Neural cell (in vitro differentiated cells): ENCODE results near the gene MID1. TPM values are rescaled to one million over a fixed set of nuclear protein-coding genes. Genes with fewer than 3 reads are reported as not detected.

Experiments
- H2AFZ ChIP-seq: fragments of 200-600, 300-800 bp; sonication (generic), shearing (Covaris generic); 2 replicates; pipeline ENCODE4 v1.6.0; 2014; ENCODE audit warnings: low read depth, mild to moderate bottlenecking, antibody characterized with exemption, low read length, moderate library complexity
- H3F3A ChIP-seq: fragments of 200-600 bp; shearing (Covaris generic); 2 replicates; pipeline ENCODE4 v1.6.1; 2016; ENCODE audit warnings: mild to moderate bottlenecking, moderate library complexity, mixed read lengths, antibody characterized with exemption, low read length; ENCODE audit not compliant: insufficient read depth, poor library complexity, severe bottlenecking
- H3K27ac ChIP-seq: fragments of 200-600, 300-800 bp; sonication (generic), shearing (Covaris generic); 2 replicates; pipeline ENCODE4 v1.5.1; 2014; ENCODE audit warnings: mild to moderate bottlenecking, low read length, moderate library complexity
- H3K27me3 ChIP-seq: fragments of 300-800, 200-600 bp; sonication (generic), shearing (Covaris generic); 2 replicates; pipeline ENCODE4 v1.6.0; 2014; ENCODE audit warnings: mild to moderate bottlenecking, low read depth, low read length, moderate library complexity; ENCODE audit not compliant: insufficient read depth
- H3K36me3 ChIP-seq: fragments of 300-800, 200-600 bp; sonication (generic), shearing (Covaris generic); 2 replicates; pipeline ENCODE4 v1.5.1; 2014; ENCODE audit warnings: mild to moderate bottlenecking, antibody characterized with exemption, low read length, moderate library complexity; ENCODE audit not compliant: insufficient read depth
- H3K4me2 ChIP-seq: fragments of 300-800, 200-600 bp; sonication (generic), shearing (Covaris generic); 2 replicates; pipeline ENCODE4 v1.6.0; 2014; ENCODE audit warnings: mild to moderate bottlenecking, low read length
- H3K4me3 ChIP-seq: fragments of 300-800, 200-600 bp; sonication (generic), shearing (Covaris generic); 2 replicates; pipeline ENCODE4 v1.5.1; 2014; ENCODE audit warnings: mild to moderate bottlenecking, low read length, moderate library complexity
- H3K79me2 ChIP-seq: fragments of 200-600 bp; shearing (Covaris generic); replicated peaks from 2 replicates; pipeline ENCODE4 v1.6.0; 2014; ENCODE audit warnings: mild to moderate bottlenecking, low read length, moderate library complexity; ENCODE audit not compliant: insufficient read depth
- H3K9ac ChIP-seq: fragments of 300-800, 200-600 bp; sonication (generic), shearing (Covaris generic); 2 replicates; pipeline ENCODE4 v1.6.1; 2016; ENCODE audit warnings: mild to moderate bottlenecking, low read length, mixed read lengths
- H3K9me2 ChIP-seq: fragments of 200-600 bp; shearing (Covaris generic); 2 replicates; pipeline ENCODE4 v1.6.1; 2016; ENCODE audit warnings: mild to moderate bottlenecking, low read length, mixed read lengths; ENCODE audit not compliant: insufficient read depth
- H3K9me3 ChIP-seq: fragments of 200-600, 300-800 bp; sonication (generic), shearing (Covaris generic); 2 replicates; pipeline ENCODE4 v1.6.1; 2016; ENCODE audit warnings: mild to moderate bottlenecking, mixed run types, low read length, moderate library complexity, mixed read lengths
- H4K20me1 ChIP-seq: fragments of 200-600 bp; shearing (Covaris generic); 2 replicates; pipeline ENCODE4 v1.6.1; 2016; ENCODE audit warnings: mild to moderate bottlenecking, mixed run types; ENCODE audit not compliant: insufficient read depth
- EP300 ChIP-seq: fragments of 450-650 bp; conservative IDR thresholded peaks from 2 replicates; pipeline ENCODE4 v1.6.1; 2014; ENCODE audit warnings: antibody characterized with exemption, mild to moderate bottlenecking, moderate library complexity; ENCODE audit not compliant: poor library complexity, severe bottlenecking
- EZH2 ChIP-seq: fragments of 200-600, 300-800 bp; shearing (Covaris generic), sonication (generic); IDR thresholded peaks from 2 replicates; pipeline ENCODE4 v1.6.1; 2014; ENCODE audit warnings: antibody characterized with exemption, low read length, borderline replicate concordance, mild to moderate bottlenecking; ENCODE audit not compliant: insufficient read depth, poor library complexity, severe bottlenecking
- MXI1 ChIP-seq: fragments of 450-650 bp; conservative IDR thresholded peaks from 2 replicates; pipeline ENCODE4 v1.6.1; 2014; ENCODE audit warnings: antibody characterized with exemption, mild to moderate bottlenecking; ENCODE audit not compliant: poor library complexity, severe bottlenecking
- POLR2AphosphoS5 ChIP-seq: IDR thresholded peaks from 2 replicates; pipeline ENCODE4 v1.6.1; 2012
- RAD21 ChIP-seq: fragments of 450-650 bp; conservative IDR thresholded peaks from 2 replicates; pipeline ENCODE4 v1.6.1; 2014; ENCODE audit warnings: antibody characterized with exemption, mild to moderate bottlenecking, moderate library complexity
- SMC3 ChIP-seq: fragments of 450-650 bp; conservative IDR thresholded peaks from 2 replicates; pipeline ENCODE4 v1.6.1; 2014; ENCODE audit warnings: antibody characterized with exemption, mild to moderate bottlenecking, moderate library complexity; ENCODE audit not compliant: poor library complexity
- TAF1 ChIP-seq: IDR thresholded peaks from 2 replicates; pipeline ENCODE4 v1.6.1; 2012; ENCODE audit warnings: low read depth
- polyA plus RNA-seq: library from polyadenylated mRNA; depleted of rRNA; stranded (reverse); fragments of >200 nt; gene quantifications from 2 replicates; pipeline ENCODE4 v1.2.3, GENCODE V29; 2014
- TF ChIP-seq, protein P1 (sequence below): fragments of 450-650 bp; IDR thresholded peaks from 2 replicates; pipeline ENCODE4 v1.5.1; 2014; ENCODE audit warnings: antibody characterized with exemption, mild to moderate bottlenecking, moderate library complexity; ENCODE audit not compliant: poor library complexity, severe bottlenecking
- TF ChIP-seq, protein P2 (sequence below): IDR thresholded peaks from 2 replicates; pipeline ENCODE4 v1.6.1; 2012; ENCODE audit warnings: borderline replicate concordance

Gene MID1
- polyA plus RNA-seq, 1 donor from 2014 or later, result 16.6 TPM

DNA sequence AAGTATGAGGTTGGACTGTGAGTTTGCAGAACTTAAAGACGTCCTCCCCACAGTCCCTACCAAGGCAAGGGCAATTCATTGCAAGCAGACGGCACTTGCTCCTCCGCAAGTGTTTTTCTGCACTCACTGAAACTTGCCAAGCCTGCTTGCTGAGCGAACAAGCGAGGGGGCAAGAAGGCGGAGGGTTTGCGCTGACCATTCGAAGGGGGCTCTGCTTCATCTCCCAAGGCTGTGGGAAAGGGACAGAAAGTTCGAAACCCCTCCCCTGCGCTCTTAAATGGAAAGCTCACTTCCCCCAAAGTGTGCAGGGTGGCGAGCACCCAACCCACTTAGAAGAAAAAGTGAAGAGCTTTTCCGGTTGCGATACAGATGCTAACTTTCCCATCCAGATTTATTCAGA, 1.4 kb downstream of the MID1 start:
- Histone ChIP-seq H2AFZ (no peak overlapping the region), H3F3A (no peaks in the 10 kb centered on the region), H3K27ac (no peak overlapping the region), H3K4me3 (peak overlapping the region; percentile 76), H3K9ac (peak overlapping the region; percentile 65), H3K27me3 (no peaks in the 10 kb centered on the region), H3K79me2 (peaks cover 42% of the 10 kb centered on the region), H3K36me3 (no peaks in the 10 kb centered on the region), H4K20me1 (no peaks in the 10 kb centered on the region), H3K9me2 (no peaks in the 10 kb centered on the region), H3K4me2 (peak overlapping the region; percentile 48), H3K9me3 (no peaks in the 10 kb centered on the region)
- TF ChIP-seq RAD21 (no peak), SMC3 (no peak), MXI1 (no peak), EZH2 (no peak), EP300 (no peak), POLR2AphosphoS5 (no peak), TAF1 (no peak)
- TF ChIP-seq, protein P1, sequence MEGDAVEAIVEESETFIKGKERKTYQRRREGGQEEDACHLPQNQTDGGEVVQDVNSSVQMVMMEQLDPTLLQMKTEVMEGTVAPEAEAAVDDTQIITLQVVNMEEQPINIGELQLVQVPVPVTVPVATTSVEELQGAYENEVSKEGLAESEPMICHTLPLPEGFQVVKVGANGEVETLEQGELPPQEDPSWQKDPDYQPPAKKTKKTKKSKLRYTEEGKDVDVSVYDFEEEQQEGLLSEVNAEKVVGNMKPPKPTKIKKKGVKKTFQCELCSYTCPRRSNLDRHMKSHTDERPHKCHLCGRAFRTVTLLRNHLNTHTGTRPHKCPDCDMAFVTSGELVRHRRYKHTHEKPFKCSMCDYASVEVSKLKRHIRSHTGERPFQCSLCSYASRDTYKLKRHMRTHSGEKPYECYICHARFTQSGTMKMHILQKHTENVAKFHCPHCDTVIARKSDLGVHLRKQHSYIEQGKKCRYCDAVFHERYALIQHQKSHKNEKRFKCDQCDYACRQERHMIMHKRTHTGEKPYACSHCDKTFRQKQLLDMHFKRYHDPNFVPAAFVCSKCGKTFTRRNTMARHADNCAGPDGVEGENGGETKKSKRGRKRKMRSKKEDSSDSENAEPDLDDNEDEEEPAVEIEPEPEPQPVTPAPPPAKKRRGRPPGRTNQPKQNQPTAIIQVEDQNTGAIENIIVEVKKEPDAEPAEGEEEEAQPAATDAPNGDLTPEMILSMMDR, result no peak
- TF ChIP-seq, protein P2, sequence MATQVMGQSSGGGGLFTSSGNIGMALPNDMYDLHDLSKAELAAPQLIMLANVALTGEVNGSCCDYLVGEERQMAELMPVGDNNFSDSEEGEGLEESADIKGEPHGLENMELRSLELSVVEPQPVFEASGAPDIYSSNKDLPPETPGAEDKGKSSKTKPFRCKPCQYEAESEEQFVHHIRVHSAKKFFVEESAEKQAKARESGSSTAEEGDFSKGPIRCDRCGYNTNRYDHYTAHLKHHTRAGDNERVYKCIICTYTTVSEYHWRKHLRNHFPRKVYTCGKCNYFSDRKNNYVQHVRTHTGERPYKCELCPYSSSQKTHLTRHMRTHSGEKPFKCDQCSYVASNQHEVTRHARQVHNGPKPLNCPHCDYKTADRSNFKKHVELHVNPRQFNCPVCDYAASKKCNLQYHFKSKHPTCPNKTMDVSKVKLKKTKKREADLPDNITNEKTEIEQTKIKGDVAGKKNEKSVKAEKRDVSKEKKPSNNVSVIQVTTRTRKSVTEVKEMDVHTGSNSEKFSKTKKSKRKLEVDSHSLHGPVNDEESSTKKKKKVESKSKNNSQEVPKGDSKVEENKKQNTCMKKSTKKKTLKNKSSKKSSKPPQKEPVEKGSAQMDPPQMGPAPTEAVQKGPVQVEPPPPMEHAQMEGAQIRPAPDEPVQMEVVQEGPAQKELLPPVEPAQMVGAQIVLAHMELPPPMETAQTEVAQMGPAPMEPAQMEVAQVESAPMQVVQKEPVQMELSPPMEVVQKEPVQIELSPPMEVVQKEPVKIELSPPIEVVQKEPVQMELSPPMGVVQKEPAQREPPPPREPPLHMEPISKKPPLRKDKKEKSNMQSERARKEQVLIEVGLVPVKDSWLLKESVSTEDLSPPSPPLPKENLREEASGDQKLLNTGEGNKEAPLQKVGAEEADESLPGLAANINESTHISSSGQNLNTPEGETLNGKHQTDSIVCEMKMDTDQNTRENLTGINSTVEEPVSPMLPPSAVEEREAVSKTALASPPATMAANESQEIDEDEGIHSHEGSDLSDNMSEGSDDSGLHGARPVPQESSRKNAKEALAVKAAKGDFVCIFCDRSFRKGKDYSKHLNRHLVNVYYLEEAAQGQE, result no peak

DNA sequence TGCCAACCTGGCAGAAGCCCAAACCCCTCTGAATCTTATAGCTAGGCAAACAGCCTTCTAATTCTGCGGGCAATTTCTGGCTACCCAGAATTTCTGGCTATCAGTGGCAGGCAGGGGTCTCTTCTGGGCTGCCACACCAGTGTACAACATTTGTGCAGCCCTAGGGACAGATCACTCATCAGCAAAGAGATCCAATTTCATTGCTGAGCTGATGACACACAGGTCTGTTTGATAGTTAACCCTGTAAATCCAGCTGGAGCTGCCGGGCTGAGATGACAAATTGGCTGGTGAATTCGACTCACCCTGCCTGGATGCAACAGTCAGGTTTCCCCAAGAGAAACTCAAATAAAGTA, 2.4 kb downstream of the MID1 start:
- H3K9ac ChIP-seq, result peak overlapping the region; percentile 65
- TF ChIP-seq RAD21 (no peak), EZH2 (no peak), TAF1 (no peak), POLR2AphosphoS5 (no peak), EP300 (no peak), MXI1 (no peak), SMC3 (no peak)
- TF ChIP-seq, protein P1, result no peak
- TF ChIP-seq, protein P2, result no peak
- H3K27me3 ChIP-seq, result no peaks in the 10 kb centered on the region

More for the DNA sequence above, 2.4 kb downstream of the MID1 start:
- H3K9me2 ChIP-seq, result no peaks in the 10 kb centered on the region
- H3F3A ChIP-seq, result no peaks in the 10 kb centered on the region
- H3K9me3 ChIP-seq, result no peaks in the 10 kb centered on the region
- peaks cover 49% of the 10 kb centered on the region for H3K79me2 ChIP-seq
- peak overlapping the region; percentile 48 for H3K4me2 ChIP-seq
- peak overlapping the region; percentile 76 for H3K4me3 ChIP-seq
- no peak overlapping the region for H2AFZ ChIP-seq
- H3K27ac ChIP-seq, result no peak overlapping the region
- H4K20me1 ChIP-seq, result no peaks in the 10 kb centered on the region
- no peaks in the 10 kb centered on the region for H3K36me3 ChIP-seq
